ENCODE measurements around the gene TKFC. TPM values are rescaled to one million over a fixed set of nuclear protein-coding genes. Genes with fewer than 3 reads are reported as not detected.
A peak's percentile ranks its signal among the peaks of the same experiment; 100 is the strongest.

The TKFC gene
- total and polyA plus RNA-seq, 9 of the 15 experiments (the other 6 are each of a cell fraction or from before 2014, with no cell fraction given) = 2.0 to 61.7 (median 28.5) TPM

- no peak for TF ChIP-seq NR2C2 (CRISPR knock-in tag; IDR thresholded peaks at IDR 0.05)
- TF ChIP-seq NR2C2 (tag; IDR thresholded peaks at IDR 0.05) = no peak
- TF ChIP-seq ZMIZ1 (IDR thresholded peaks at IDR 0.05; ENCODE audit: low read depth in 2 of 2, low read length in 2 of 2) = peak in 1 of 2 experiments; percentile 55; a peak in 1 of 4 replicates
- TF ChIP-seq ZC3H4 (CRISPR knock-in tag; IDR thresholded peaks at IDR 0.05; ENCODE audit: borderline replicate concordance) = no peak
- TF ChIP-seq WHSC1 (IDR thresholded peaks at IDR 0.05; ENCODE audit: low read length) = no peak
- TF ChIP-seq TEAD1 (CRISPR knock-in tag; IDR thresholded peaks at IDR 0.05) = no peak; a peak in 1 of 4 replicates
- TF ChIP-seq AFF1 (IDR thresholded peaks at IDR 0.05; ENCODE audit: low read depth in 1 of 2, partially characterized antibody in 2 of 2) = no peak
- no peak for TF ChIP-seq ZNF140 (CRISPR knock-in tag; IDR thresholded peaks at IDR 0.05)
- no peak for TF ChIP-seq GABPB2 (CRISPR knock-in tag; conservative IDR thresholded peaks at IDR 0.05)
- TF ChIP-seq BRD4 (IDR thresholded peaks at IDR 0.05) = no peak
- TF ChIP-seq ZNF583 (CRISPR knock-in tag; IDR thresholded peaks at IDR 0.05) = 0 out of 2 replicates have a peak, but pooled peaks have one; percentile 62
- TF ChIP-seq HDAC3 (IDR thresholded peaks at IDR 0.05; ENCODE audit: borderline replicate concordance, partially characterized antibody) = no peak
- no peak for TF ChIP-seq KAT2B (IDR thresholded peaks at IDR 0.05; ENCODE audit: low read depth, low read length)
- TF ChIP-seq ZNF324 (CRISPR knock-in tag; IDR thresholded peaks at IDR 0.05) = no peak
- TF ChIP-seq TFE3 (CRISPR knock-in tag; IDR thresholded peaks at IDR 0.05) = no peak
- TF ChIP-seq SETDB1 (IDR thresholded peaks at IDR 0.05; ENCODE audit: low read length) = no peak
- no peak for TF ChIP-seq PHTF2 (CRISPR knock-in tag; IDR thresholded peaks at IDR 0.05)
- TF ChIP-seq SMAD3 (CRISPR knock-in tag; conservative IDR thresholded peaks at IDR 0.05) = no peak
- TF ChIP-seq ZNF76 (CRISPR knock-in tag; IDR thresholded peaks at IDR 0.05; ENCODE audit: borderline replicate concordance) = no peak
- TF ChIP-seq KHSRP (IDR thresholded peaks at IDR 0.05) = no peak
- TF ChIP-seq CHCHD3 (CRISPR knock-in tag; IDR thresholded peaks at IDR 0.05) = no peak
- no peak for TF ChIP-seq ZNF830 (CRISPR knock-in tag; IDR thresholded peaks at IDR 0.05)
Observed at GRCh38 chr11:61342207-61342803, 9.3 kb downstream of the TKFC start (continued).

Data from K562 (cell line).